HG03108 (cell line): ENCODE measurements around the gene TNPO1.
"Not testable (repeated sequence)": the region's sequence is repeated elsewhere in the genome, so short reads cannot be mapped to it uniquely, and the experiment has no call there.

Source experiments
- ATAC-seq: cut with Tn5 transposase; IDR thresholded peaks from one replicate; pipeline ENCODE4 v1.9.1; 2021; ENCODE audit warnings: moderate library complexity; ENCODE audit not compliant: unreplicated experiment

TNPO1 gene

GRCh38 chr5:72816284-72817075 lies at the start of gene TNPO1:
Gene TNPO1, plus strand, starts transcription at chr5:72816661. Its CDS starts 77 bp downstream, at chr5:72816738.
- peak; percentile 85 for ATAC-seq

GRCh38 chr5:72767289-72768010 lies 49.0 kb upstream of the TNPO1 start:
- ATAC-seq, result no peak

GRCh38 chr5:72770266-72770665 lies 46.2 kb upstream of the TNPO1 start:
- no peak for ATAC-seq

GRCh38 chr5:72776684-72777083 lies 39.8 kb upstream of the TNPO1 start:
- ATAC-seq, result no peak

- no peak for ATAC-seq
Measured at GRCh38 chr5:72779520-72779919, 36.9 kb upstream of the TNPO1 start.

- no peak for ATAC-seq
Measured at GRCh38 chr5:72783354-72783753, 33.1 kb upstream of the TNPO1 start.

- no peak for ATAC-seq
Measured at GRCh38 chr5:72784129-72784528, 32.3 kb upstream of the TNPO1 start.

GRCh38 chr5:72785801-72786200 lies 30.7 kb upstream of the TNPO1 start:
- ATAC-seq, result no peak

- ATAC-seq, result no peak
Measured at GRCh38 chr5:72786676-72787075, 29.8 kb upstream of the TNPO1 start.

GRCh38 chr5:72788866-72789505 lies 27.5 kb upstream of the TNPO1 start:
- ATAC-seq, result no peak

- ATAC-seq, result no peak
Measured at GRCh38 chr5:72790186-72790585, 26.3 kb upstream of the TNPO1 start.

GRCh38 chr5:72792662-72793061 lies 23.8 kb upstream of the TNPO1 start:
- not testable (repeated sequence) for ATAC-seq

GRCh38 chr5:72796001-72796400 lies 20.5 kb upstream of the TNPO1 start:
- ATAC-seq, result no peak

- no peak for ATAC-seq
Measured at GRCh38 chr5:72799721-72800120, 16.7 kb upstream of the TNPO1 start.

- ATAC-seq, result not testable (repeated sequence)
Measured at GRCh38 chr5:72808637-72809036, 7.8 kb upstream of the TNPO1 start.

GRCh38 chr5:72811849-72812248 lies 4.6 kb upstream of the TNPO1 start:
- ATAC-seq, result no peak

GRCh38 chr5:72812488-72812887 lies 4.0 kb upstream of the TNPO1 start:
- ATAC-seq, result no peak

GRCh38 chr5:72814104-72814503 lies 2.4 kb upstream of the TNPO1 start:
- ATAC-seq, result no peak

- ATAC-seq, result no peak
Measured at GRCh38 chr5:72814864-72815263, 1.6 kb upstream of the TNPO1 start.

GRCh38 chr5:72815580-72816283 lies 729 bp upstream of the TNPO1 start:
- no peak for ATAC-seq

GRCh38 chr5:72817076-72817481 lies 618 bp downstream of the TNPO1 start:
- peak; percentile 27 for ATAC-seq
